ENCODE measurements around the gene ELOVL1.

Gene ELOVL1

GRCh38 chr1:43351421-43352350, 16.1 kb downstream of the ELOVL1 start:
- TF ChIP-seq TAF1 (IDR thresholded peaks at IDR 0.05; ENCODE audit: borderline replicate concordance, low read depth, low read length) (no peak), POLR2AphosphoS5 (IDR thresholded peaks at IDR 0.05; ENCODE audit: low read depth, low read length) (no peak), POLR2A (IDR thresholded peaks at IDR 0.05; ENCODE audit: low read depth, low read length) (no peak)
- DNase-seq (ENCODE audit: insufficient read length) (no peak), FAIRE-seq (no peak)

- FAIRE-seq (no peak), DNase-seq (ENCODE audit: insufficient read length) (no peak)
- TF ChIP-seq TAF1 (IDR thresholded peaks at IDR 0.05; ENCODE audit: borderline replicate concordance, low read depth, low read length) = no peak
- no peak for TF ChIP-seq POLR2AphosphoS5 (IDR thresholded peaks at IDR 0.05; ENCODE audit: low read depth, low read length)
- no peak for TF ChIP-seq POLR2A (IDR thresholded peaks at IDR 0.05; ENCODE audit: low read depth, low read length)
These were observed 16.8 kb downstream of the ELOVL1 start for GRCh38 chr1:43350976-43351375.

DNA sequence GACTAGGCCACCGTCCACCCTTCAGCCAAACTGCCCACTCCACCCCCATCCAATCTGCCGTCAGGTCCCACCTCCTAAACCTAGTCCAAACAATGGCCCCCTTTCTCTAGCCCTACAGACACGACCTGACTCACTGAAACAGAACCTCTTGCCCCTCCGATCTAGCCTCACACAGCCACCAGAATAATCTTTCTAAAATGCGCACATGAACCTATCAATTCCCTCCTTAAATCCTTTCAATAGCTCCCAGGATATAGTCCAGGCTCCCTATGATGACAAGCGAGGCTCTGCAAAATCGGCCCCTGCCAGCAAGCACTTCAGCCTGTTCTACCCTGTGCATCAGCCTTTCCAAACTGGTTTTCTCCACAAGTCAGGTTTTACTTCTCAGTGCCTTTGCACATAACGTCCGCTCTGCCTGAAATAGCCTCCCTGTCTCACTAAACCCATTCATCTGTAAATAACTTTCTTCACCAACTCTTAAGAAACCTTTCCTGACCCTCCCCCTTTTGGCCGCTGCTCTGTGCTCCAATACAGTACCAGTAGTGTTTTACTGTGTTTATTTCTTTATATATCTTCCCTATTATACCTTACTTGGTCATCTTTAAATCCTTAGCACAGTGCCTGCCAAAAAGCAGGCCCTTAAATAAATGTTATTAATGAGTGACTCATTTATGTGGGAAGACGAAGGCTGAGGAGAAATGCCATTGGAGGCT, 18.1 kb downstream of the ELOVL1 start:
- FAIRE-seq (no peak), DNase-seq (ENCODE audit: insufficient read length) (no peak)
- no peak for TF ChIP-seq POLR2A (IDR thresholded peaks at IDR 0.05; ENCODE audit: low read depth, low read length)
- no peak for TF ChIP-seq POLR2AphosphoS5 (IDR thresholded peaks at IDR 0.05; ENCODE audit: low read depth, low read length)
- TF ChIP-seq TAF1 (IDR thresholded peaks at IDR 0.05; ENCODE audit: borderline replicate concordance, low read depth, low read length) = no peak

- FAIRE-seq (no peak), DNase-seq (ENCODE audit: insufficient read length) (no peak)
- TF ChIP-seq POLR2A (IDR thresholded peaks at IDR 0.05; ENCODE audit: low read depth, low read length) (no peak), POLR2AphosphoS5 (IDR thresholded peaks at IDR 0.05; ENCODE audit: low read depth, low read length) (no peak), TAF1 (IDR thresholded peaks at IDR 0.05; ENCODE audit: borderline replicate concordance, low read depth, low read length) (no peak)
These were observed 18.8 kb downstream of the ELOVL1 start for GRCh38 chr1:43348809-43349593.

GRCh38 chr1:43348343-43348808, 19.4 kb downstream of the ELOVL1 start:
- FAIRE-seq (no peak), DNase-seq (ENCODE audit: insufficient read length) (no peak)
- TF ChIP-seq POLR2A (IDR thresholded peaks at IDR 0.05; ENCODE audit: low read depth, low read length) (no peak), TAF1 (IDR thresholded peaks at IDR 0.05; ENCODE audit: borderline replicate concordance, low read depth, low read length) (no peak), POLR2AphosphoS5 (IDR thresholded peaks at IDR 0.05; ENCODE audit: low read depth, low read length) (no peak)

DNA sequence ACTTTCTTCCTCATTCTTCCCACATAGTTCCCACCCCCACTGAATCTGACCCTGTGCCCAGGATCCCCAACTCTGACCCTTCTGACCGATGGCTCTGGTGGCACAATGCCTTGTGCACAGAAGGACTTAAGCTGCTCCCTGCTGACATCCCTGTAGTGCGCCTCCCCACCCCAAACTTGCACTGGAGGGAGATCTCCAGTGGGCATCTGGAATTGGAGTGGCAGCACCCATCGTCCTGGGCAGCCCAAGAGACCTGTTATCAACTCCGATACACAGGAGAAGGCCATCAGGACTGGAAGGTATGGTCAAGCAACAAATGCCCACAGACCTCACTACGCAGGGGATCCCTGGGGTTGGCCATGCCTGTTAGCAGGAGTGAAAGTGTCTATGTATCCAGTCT, 21.2 kb downstream of the ELOVL1 start:
- DNase-seq (ENCODE audit: insufficient read length) (no peak), FAIRE-seq (no peak)
- TF ChIP-seq TAF1 (IDR thresholded peaks at IDR 0.05; ENCODE audit: borderline replicate concordance, low read depth, low read length) = no peak
- no peak for TF ChIP-seq POLR2A (IDR thresholded peaks at IDR 0.05; ENCODE audit: low read depth, low read length)
- no peak for TF ChIP-seq POLR2AphosphoS5 (IDR thresholded peaks at IDR 0.05; ENCODE audit: low read depth, low read length)

GRCh38 chr1:43345120-43345519, 22.7 kb downstream of the ELOVL1 start:
- FAIRE-seq = no peak
- no peak for TF ChIP-seq TAF1 (IDR thresholded peaks at IDR 0.05; ENCODE audit: borderline replicate concordance, low read depth, low read length)
- no peak for TF ChIP-seq POLR2A (IDR thresholded peaks at IDR 0.05; ENCODE audit: low read depth, low read length)
- no peak for TF ChIP-seq POLR2AphosphoS5 (IDR thresholded peaks at IDR 0.05; ENCODE audit: low read depth, low read length)
- DNase-seq (ENCODE audit: insufficient read length) = no peak

DNA sequence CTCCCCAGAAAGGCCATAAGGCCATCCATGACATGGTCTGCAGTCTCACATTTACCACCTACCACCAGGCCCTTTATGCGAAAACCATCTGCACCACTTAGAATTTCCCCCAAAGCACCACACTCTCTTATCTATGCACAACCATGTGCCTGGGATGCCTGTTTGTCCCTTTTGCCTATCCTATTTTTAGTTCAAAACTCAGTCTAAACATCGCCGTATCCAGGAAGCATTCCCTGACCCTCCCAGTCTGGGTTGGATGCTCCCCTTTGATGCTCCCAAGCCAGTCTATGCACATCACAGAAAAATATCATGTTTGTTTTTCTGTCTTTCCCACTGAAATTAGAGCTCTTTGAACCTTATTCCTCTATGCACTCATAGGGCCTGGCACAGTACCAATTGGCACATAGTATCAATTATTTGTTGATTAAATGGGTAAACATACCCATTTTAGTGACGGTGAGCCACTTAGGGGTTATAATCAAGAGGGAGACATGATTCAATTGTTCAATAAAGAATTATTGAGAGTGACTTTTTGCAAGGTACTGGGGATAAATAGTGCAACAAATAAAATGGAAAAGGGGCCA, 23.5 kb downstream of the ELOVL1 start:
- DNase-seq (ENCODE audit: insufficient read length) (no peak), FAIRE-seq (no peak)
- no peak for TF ChIP-seq TAF1 (IDR thresholded peaks at IDR 0.05; ENCODE audit: borderline replicate concordance, low read depth, low read length)
- TF ChIP-seq POLR2A (IDR thresholded peaks at IDR 0.05; ENCODE audit: low read depth, low read length) = no peak
- no peak for TF ChIP-seq POLR2AphosphoS5 (IDR thresholded peaks at IDR 0.05; ENCODE audit: low read depth, low read length)

DNA sequence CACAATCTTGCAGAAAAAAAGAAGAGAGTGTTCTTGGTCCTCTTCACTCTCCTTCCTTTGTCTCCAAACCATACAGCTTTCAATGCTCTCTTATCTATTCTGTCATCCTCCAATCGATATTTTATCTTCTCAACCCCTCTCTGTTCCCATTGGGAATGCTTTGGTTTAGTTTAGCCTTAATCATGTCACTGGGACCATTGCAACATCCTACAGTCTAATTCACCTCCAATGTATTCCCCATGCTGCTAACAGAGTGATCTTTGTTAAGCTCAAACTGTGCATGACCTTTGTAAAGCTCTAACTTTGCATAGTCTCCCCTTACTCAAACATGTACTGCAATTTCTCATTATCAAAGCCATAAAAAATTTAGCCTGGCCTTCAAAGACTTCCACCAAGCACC, 27.3 kb downstream of the ELOVL1 start:
- TF ChIP-seq POLR2AphosphoS5 (IDR thresholded peaks at IDR 0.05; ENCODE audit: low read depth, low read length) (no peak), POLR2A (IDR thresholded peaks at IDR 0.05; ENCODE audit: low read depth, low read length) (no peak), TAF1 (IDR thresholded peaks at IDR 0.05; ENCODE audit: borderline replicate concordance, low read depth, low read length) (no peak)
- FAIRE-seq (no peak), DNase-seq (ENCODE audit: insufficient read length) (no peak)

DNA sequence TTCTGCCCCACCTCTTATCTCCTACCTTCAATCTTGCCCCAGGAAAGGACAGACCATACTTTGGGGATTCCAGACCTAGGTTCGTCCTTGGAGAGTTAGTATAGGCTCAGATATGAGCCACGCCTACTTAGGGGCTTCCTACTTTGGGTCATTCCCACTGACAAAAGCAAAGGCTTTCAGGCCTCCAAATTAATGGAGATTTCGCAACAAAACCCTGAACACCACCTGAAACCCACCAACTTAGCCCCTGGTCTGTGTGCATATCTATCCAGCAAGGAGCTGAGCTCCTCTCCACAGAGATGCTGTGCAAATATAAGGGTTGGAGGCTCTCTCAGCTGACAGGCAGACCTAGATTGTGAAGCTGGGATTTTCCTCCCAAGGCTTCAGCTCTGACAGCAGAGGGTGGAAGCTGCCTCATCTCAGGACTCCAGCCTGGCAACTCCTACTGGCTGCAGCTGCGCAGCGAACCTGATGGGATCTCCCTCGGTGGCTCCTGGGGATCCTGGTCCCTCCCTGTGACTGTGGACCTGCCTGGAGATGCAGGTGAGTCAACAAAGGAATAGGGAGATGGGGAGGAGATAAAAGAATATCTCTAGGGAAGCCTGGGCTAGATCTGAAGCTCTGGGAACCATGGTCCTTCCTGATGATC, 28.1 kb downstream of the ELOVL1 start:
- TF ChIP-seq POLR2A (IDR thresholded peaks at IDR 0.05; ENCODE audit: low read depth, low read length) = no peak
- no peak for TF ChIP-seq POLR2AphosphoS5 (IDR thresholded peaks at IDR 0.05; ENCODE audit: low read depth, low read length)
- TF ChIP-seq TAF1 (IDR thresholded peaks at IDR 0.05; ENCODE audit: borderline replicate concordance, low read depth, low read length) = no peak
- no peak for DNase-seq (ENCODE audit: insufficient read length)
- no peak for FAIRE-seq
